Endothelial cell (in vitro differentiated cells): Measurements from ENCODE around the gene DUSP3. TPM values are rescaled to one million over a fixed set of nuclear protein-coding genes. Genes with fewer than 3 reads are reported as not detected.

Experiments used
- DNase-seq: peaks from one replicate; pipeline ENCODE4 v3.0.0; 2021; ENCODE audit warnings: low spot score
- H3K27ac Mint-ChIP-seq: one replicate; pipeline ENCODE4 v1.8.0; 2021; ENCODE audit warnings: mixed read lengths, inconsistent platforms; ENCODE audit not compliant: unreplicated experiment
- H3K27me3 Mint-ChIP-seq: one replicate; pipeline ENCODE4 v1.8.0; 2021; ENCODE audit warnings: mild to moderate bottlenecking, moderate library complexity, mixed read lengths, inconsistent platforms; ENCODE audit not compliant: unreplicated experiment
- H3K36me3 Mint-ChIP-seq: one replicate; pipeline ENCODE4 v1.8.0; 2021; ENCODE audit warnings: mild to moderate bottlenecking, low read depth, mixed read lengths, inconsistent platforms; ENCODE audit not compliant: unreplicated experiment
- H3K4me1 Mint-ChIP-seq: one replicate; pipeline ENCODE4 v1.8.0; 2021; ENCODE audit warnings: mild to moderate bottlenecking, mixed read lengths, inconsistent platforms; ENCODE audit not compliant: unreplicated experiment
- H3K4me3 Mint-ChIP-seq: one replicate; pipeline ENCODE4 v1.8.0; 2021; ENCODE audit warnings: mild to moderate bottlenecking, mixed read lengths, inconsistent platforms; ENCODE audit not compliant: unreplicated experiment
- H3K9me3 Mint-ChIP-seq: one replicate; pipeline ENCODE4 v1.8.0; 2021; ENCODE audit warnings: mixed read lengths, inconsistent platforms; ENCODE audit not compliant: unreplicated experiment
- CTCF ChIP-seq: fragments of 200-600 bp; sonication (generic); IDR thresholded peaks from one replicate; pipeline ENCODE4 v1.5.0; 2021; ENCODE audit warnings: antibody characterized with exemption; ENCODE audit not compliant: unreplicated experiment
- total RNA-seq: library from RNA; stranded (reverse); fragmentation: NEBNext Ultra II Directional; extraction: Animal tissue kit (Norgen Biotek cat#: 25700); gene quantifications from one replicate; pipeline ENCODE4 v1.2.1, GENCODE V29; 2021; ENCODE audit not compliant: unreplicated experiment

The DUSP3 gene
- total RNA-seq, 1 donor from 2014 or later = 41.4 TPM

- TF ChIP-seq CTCF = no peak
- no peak overlapping the region for H3K27ac Mint-ChIP-seq
- H3K4me1 Mint-ChIP-seq = peaks cover 5% of the 10 kb centered on the region
- peaks cover 2% of the 10 kb centered on the region for H3K27me3 Mint-ChIP-seq
- no peaks in the 10 kb centered on the region for H3K9me3 Mint-ChIP-seq
- DNase-seq = no peak
- H3K36me3 Mint-ChIP-seq = peaks cover 29% of the 10 kb centered on the region
- H3K4me3 Mint-ChIP-seq = no peak overlapping the region
Observed at GRCh38 chr17:43770957-43771356, 7.8 kb downstream of the DUSP3 start.

GRCh38 chr17:43769859-43770258 is 8.9 kb downstream of the DUSP3 start:
- Mint-ChIP-seq H3K4me3 (no peak overlapping the region), H3K9me3 (no peaks in the 10 kb centered on the region), H3K27me3 (peaks cover 2% of the 10 kb centered on the region), H3K27ac (peak overlapping the region; percentile 67), H3K36me3 (peaks cover 25% of the 10 kb centered on the region), H3K4me1 (peaks cover 5% of the 10 kb centered on the region)
- DNase-seq = no peak
- TF ChIP-seq CTCF = no peak

GRCh38 chr17:43769426-43769825 is 9.4 kb downstream of the DUSP3 start:
- TF ChIP-seq CTCF = no peak
- Mint-ChIP-seq H3K4me1 (peaks cover 5% of the 10 kb centered on the region), H3K27me3 (peaks cover 2% of the 10 kb centered on the region), H3K9me3 (no peaks in the 10 kb centered on the region), H3K4me3 (peak overlapping the region; percentile 31), H3K36me3 (peaks cover 25% of the 10 kb centered on the region), H3K27ac (no peak overlapping the region)
- DNase-seq = no peak

GRCh38 chr17:43768943-43769342 is 9.8 kb downstream of the DUSP3 start:
- H3K4me3 Mint-ChIP-seq = no peak overlapping the region
- H3K9me3 Mint-ChIP-seq = no peaks in the 10 kb centered on the region
- no peak for DNase-seq
- no peak for TF ChIP-seq CTCF
- no peak overlapping the region for H3K27ac Mint-ChIP-seq
- peaks cover 5% of the 10 kb centered on the region for H3K4me1 Mint-ChIP-seq
- no peaks in the 10 kb centered on the region for H3K27me3 Mint-ChIP-seq
- peaks cover 25% of the 10 kb centered on the region for H3K36me3 Mint-ChIP-seq

- no peaks in the 10 kb centered on the region for H3K27me3 Mint-ChIP-seq
- H3K27ac Mint-ChIP-seq = no peak overlapping the region
- H3K36me3 Mint-ChIP-seq = peaks cover 22% of the 10 kb centered on the region
- H3K4me1 Mint-ChIP-seq = peaks cover 5% of the 10 kb centered on the region
- H3K9me3 Mint-ChIP-seq = no peaks in the 10 kb centered on the region
- no peak for DNase-seq
- no peak for TF ChIP-seq CTCF
- peak overlapping the region; percentile 50 for H3K4me3 Mint-ChIP-seq
Observed at GRCh38 chr17:43768382-43768781, 10.4 kb downstream of the DUSP3 start.
